GM12891 (cell line): ENCODE data around the gene ARL10.

Source experiments
- POLR2A ChIP-seq: IDR thresholded peaks from 2 replicates; pipeline ENCODE4 v1.6.1; 2011; ENCODE audit warnings: low read depth, low read length, control low read depth
- POLR2AphosphoS5 ChIP-seq: IDR thresholded peaks from 2 replicates; pipeline ENCODE4 v1.6.1; 2011; ENCODE audit warnings: low read depth, low read length, control low read depth
- SPI1 ChIP-seq: IDR thresholded peaks from 2 replicates; pipeline ENCODE4 v1.6.1; 2011; ENCODE audit warnings: low read depth, low read length, control low read depth

- TF ChIP-seq POLR2AphosphoS5, result no peak
- no peak for TF ChIP-seq POLR2A
- TF ChIP-seq SPI1, result no peak
Measured at GRCh38 chr5:176429972-176430371, 64.7 kb downstream of the ARL10 start.
